GM13977 (cell line): ENCODE data around the gene TMTC3.

Source experiments
- DNase-seq: peaks from one replicate; pipeline ENCODE4 v3.0.0; 2012; ENCODE audit warnings: low spot score
- in situ Hi-C: fragments of 300-500 bp; cut with MboI; formaldehyde crosslinking; loops from one replicate; pipeline ENCODE4 v1.12.0; 2022; ENCODE audit warnings: low sequenced_read_pairs, low pct_unique_long_range_greater_than_20kb, mixed read lengths, inconsistent platforms; ENCODE audit not compliant: unreplicated experiment
- TF ChIP-seq, protein P1 (sequence below): IDR thresholded peaks from 2 replicates; pipeline ENCODE4 v1.5.1; 2012; ENCODE audit warnings: mild to moderate bottlenecking, control low read depth; ENCODE audit not compliant: insufficient read depth; ENCODE audit errors: extremely low read depth, missing control alignments

Gene TMTC3

DNA sequence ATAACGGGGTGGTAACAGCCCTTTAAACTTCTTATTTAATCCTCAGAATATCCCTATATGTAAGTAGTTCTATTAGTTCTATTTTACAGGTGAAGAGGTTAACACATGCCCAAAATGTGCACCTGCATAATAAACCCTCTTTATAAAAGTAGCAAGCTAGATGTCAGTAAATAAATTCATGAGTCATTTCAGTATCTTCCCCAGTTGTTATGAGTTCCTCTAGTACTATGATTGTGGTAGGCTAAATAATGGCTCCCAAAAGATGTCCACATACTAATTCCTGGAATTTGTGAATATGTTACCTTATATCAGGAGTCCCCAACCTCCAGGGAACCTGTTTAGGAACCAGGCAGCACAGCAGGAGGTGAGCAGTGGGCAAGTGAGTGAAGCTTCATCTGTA lies 106.5 kb downstream of the TMTC3 start:
- no peak for DNase-seq
- TF ChIP-seq, protein P1, sequence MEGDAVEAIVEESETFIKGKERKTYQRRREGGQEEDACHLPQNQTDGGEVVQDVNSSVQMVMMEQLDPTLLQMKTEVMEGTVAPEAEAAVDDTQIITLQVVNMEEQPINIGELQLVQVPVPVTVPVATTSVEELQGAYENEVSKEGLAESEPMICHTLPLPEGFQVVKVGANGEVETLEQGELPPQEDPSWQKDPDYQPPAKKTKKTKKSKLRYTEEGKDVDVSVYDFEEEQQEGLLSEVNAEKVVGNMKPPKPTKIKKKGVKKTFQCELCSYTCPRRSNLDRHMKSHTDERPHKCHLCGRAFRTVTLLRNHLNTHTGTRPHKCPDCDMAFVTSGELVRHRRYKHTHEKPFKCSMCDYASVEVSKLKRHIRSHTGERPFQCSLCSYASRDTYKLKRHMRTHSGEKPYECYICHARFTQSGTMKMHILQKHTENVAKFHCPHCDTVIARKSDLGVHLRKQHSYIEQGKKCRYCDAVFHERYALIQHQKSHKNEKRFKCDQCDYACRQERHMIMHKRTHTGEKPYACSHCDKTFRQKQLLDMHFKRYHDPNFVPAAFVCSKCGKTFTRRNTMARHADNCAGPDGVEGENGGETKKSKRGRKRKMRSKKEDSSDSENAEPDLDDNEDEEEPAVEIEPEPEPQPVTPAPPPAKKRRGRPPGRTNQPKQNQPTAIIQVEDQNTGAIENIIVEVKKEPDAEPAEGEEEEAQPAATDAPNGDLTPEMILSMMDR, result no peak
- in situ Hi-C loops, result no loop called here
